ENCODE measurements around the gene SFXN4.
A peak's percentile ranks its signal among the peaks of the same experiment; 100 is the strongest.
"Not testable (repeated sequence)": the region's sequence is repeated elsewhere in the genome, so short reads cannot be mapped to it uniquely, and the experiment has no call there.

The SFXN4 gene

GRCh38 chr10:119139464-119140067, 25.9 kb downstream of the SFXN4 start:
- peak; percentile 56 for DNase-seq

DNA sequence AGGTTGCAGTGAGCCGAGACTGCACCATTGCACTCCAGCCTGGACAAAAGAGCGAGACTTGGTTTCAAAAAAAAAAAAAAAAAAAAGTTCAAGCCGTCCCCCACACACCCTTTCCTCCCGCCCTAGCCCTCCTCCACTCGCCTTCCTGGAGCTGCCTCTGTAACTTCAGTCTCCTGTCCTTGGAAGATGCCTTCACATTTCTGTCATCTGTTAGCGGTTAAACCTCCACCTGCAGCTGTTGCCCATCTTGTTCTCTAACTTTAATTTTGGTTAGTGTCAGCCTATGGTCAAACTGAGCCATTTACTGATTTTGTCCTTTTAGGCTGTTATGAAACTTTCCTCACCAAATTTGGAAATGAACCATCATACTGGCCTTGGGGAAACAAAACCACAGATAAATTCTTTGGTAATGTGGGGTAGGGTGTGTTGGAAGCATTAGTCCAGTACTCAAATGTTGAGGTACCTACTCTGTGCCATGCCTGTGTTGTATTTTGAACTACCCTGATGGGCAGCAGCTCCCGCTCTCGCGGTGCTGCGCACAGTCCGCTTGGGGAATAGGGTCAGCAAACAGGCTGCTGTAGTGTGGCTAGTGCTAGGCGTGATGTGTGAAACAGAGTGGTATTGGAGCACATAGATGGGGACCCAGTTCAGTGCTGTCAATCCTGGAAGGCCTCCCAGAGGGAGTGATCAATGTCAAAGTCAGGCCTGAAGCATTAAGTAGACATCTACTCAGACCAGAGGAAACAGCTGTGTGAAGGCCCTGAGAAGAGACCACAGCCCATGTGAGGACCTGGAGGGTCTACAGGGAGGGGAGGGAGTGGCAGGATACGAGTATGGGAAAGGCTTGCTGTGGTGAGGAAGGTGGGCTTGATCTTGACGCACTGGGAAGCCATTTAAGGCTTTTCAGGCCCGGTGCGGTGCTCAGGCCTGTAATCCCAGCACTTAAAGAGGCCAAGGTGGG, 26.9 kb downstream of the SFXN4 start:
- no peak for DNase-seq

GRCh38 chr10:119137878-119138277, 27.6 kb downstream of the SFXN4 start:
- not testable (repeated sequence) for DNase-seq

- DNase-seq, result no peak
These were observed 29.4 kb downstream of the SFXN4 start for GRCh38 chr10:119136084-119136483.

DNA sequence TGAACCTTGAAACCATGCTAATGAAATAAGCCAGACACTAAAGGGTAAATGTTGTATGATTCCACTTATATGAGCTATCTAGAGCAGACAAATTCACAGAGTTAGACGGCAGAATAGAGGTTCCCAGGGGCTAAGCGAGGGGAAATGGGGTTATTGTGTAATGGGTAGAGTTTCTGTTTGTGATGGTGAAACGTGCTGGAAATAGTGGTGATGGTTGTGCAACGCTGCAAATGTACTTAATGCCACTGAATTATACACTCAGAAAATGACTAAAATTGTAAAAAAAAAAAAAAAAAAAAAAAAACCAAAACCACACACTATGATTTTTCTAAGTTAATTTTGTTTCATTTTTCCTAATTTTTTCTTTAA, 30.0 kb downstream of the SFXN4 start:
- no peak for DNase-seq

- no peak for DNase-seq
These were observed 31.6 kb downstream of the SFXN4 start for GRCh38 chr10:119133949-119134348.

- no peak for DNase-seq
These were observed 32.8 kb downstream of the SFXN4 start for GRCh38 chr10:119132521-119133345.

GRCh38 chr10:119131512-119132240, 33.8 kb downstream of the SFXN4 start:
- DNase-seq, result peak; percentile 70

DNA sequence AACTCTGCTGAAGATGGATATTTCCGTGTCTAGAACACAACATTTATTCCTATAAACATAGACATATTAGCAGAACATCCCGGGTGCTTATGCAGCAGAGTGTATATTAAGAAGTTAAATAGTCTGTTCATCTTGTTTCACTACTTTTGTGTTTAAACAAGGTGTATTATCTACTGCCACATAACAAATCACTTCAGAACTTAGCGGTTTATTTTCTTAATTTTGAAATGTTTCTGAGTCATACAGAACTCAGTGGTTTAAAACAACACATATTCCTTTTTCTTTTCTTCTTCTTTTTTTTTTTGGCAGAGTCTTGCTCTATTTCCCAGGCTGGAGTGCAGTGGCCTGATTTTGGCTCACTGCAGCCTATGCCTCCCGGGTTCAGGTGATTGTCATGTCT, 35.8 kb downstream of the SFXN4 start:
- DNase-seq, result no peak

GRCh38 chr10:119125942-119126341, 39.6 kb downstream of the SFXN4 start:
- no peak for DNase-seq

DNA sequence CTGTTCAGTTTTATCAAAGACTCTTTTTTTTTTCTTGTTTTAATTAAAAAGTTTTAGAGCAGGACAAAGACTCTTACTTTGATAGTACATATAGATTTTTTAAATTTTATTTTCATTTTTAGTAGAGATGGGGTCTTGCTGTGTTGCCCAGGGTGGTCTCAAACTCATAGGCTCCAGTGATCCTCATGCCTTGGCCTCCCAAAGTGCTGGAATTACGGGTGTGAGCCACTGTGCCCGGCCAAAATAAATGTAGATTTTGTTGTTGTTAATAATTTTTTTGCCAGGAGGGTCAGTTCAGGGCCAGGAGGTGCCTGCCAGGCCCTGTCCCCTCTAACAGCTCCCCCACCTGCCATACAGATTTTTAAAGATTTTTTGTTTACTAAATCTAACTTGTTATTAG, 44.6 kb downstream of the SFXN4 start:
- DNase-seq, result no peak

GRCh38 chr10:119120413-119120867, 45.1 kb downstream of the SFXN4 start:
- peak; percentile 51 for DNase-seq

DNA sequence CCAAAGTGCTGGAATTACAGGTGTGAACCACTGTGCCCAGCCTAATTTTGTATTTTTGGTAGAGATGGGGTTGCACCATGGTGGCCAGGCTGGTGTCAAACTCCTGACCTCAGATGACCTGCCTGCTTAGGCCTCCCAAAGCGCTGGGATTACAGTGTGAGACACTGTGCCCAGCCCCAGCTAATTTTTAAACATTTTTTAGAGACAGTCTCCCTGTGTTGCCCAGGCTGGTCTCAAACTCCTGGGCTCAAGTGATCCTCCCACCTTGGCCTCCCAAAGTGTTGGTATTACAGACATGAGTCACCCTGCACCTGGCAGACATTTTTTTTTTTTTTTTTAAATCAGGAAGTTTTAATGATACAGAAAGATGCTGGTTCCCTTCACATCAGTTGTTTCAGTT, 46.1 kb downstream of the SFXN4 start:
- DNase-seq, result no peak

GRCh38 chr10:119118231-119118630, 47.3 kb downstream of the SFXN4 start:
- DNase-seq, result no peak

DNA sequence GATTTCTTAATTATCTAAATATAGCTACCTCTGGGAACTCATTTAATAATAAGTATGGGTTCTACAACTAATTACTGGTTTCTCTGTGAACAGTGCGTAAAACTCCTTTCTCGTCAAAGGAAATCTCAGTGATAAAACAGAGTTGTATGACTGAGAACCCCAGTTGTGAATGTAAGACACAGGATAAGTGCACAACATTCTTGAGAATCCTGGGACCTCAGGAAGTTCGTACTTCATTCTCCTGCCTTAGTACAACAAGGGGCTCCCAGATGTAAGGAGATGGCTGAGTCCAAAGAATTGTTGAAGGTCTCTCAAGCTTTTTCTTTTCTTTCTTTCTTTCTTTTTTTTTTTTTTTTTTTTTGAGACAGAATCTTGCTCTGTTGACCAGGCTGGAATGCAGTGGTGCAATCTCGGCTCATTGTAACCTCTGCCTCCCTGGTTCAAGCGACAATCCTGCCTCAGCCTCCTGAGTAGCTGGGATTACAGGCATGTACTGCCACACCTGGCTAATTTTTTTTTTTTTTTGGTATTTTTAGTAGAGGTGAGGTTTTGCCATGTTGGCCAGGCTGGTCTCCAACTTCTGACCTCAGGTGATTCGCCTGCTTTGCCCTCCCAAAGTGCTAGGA, 49.1 kb downstream of the SFXN4 start:
- DNase-seq, result no peak

DNA sequence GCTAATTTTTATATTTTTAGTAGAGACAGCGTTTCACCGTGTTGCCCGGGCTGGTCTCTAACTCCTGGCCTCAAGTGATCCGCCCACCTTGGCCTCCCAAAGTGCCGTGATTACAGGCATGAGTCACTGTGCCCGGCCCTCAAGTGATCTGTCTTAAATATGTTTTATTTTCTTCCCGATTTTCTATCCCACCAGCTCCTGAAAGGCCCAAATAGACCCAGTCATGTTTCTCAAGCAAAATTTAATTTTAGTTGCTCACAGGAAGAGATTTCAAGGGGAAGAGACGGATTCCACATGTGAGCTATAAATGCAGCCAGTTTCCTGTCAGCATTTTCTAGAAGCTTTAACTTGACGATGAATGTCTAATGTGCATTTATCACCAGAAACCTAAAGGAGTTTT, 49.6 kb downstream of the SFXN4 start:
- DNase-seq, result no peak

DNA sequence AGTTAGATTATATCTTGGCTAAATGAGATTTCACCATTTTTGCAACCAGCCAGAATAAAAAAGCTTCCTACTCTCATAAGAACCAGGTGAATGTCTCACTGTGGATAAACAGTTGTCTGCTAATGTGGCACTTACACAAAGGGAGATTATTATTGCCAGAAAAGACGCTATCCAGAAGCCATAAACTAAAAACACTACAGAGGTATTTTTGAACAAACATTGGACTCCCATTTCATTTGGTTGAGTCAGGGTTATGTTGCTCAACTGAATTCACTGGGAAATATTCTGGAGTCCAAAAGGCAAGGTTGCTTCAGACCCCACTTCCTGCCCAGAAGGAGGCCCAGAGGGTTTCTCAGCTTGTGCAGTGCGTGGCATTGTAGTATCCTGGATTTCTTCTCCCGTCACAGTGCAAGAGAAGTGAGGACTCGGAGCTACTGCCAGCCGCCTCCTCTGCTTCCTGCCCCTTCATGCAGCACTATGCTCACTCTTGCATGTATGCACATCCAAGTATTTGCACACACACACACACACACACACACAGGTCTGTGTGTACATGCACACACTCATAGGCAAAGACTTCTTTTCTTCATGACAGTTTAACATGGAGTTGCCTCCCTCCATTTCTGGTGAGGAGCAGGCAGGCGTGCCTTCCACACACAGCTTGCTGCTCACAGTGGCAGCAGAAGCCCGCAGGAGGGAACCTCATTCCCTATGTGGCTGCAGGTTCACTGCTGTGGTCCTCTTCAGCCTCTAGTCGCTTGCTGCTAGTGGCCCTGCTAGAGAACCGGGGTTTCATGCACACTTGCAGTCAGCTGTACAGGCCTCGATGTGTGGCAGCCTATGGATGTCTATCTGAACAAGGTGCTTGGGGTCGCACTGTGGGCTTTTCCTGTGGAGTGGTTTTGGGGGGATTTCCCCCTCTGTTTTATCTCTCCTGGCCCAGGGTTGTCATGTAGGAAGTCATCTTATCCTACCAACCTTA, 51.5 kb downstream of the SFXN4 start:
- no peak for DNase-seq

DNA sequence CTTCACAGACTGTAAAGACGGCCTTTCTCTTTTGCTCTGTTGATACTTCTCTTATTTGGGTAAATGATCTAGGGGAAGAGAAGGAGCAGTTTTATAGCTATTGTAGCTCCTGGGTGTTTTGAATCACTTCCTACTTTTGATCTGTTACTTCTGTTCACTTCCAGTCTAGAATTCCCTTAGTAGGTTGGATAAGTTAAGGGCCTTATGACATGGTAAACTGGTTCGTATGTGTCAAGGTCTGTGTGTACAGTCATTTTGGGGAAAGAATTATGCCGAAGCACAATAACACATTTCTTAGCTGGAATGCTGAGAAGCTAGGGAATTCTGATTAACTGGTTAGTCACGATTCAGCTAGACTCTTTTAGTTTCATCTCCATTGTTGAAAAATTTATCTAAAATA, 53.5 kb downstream of the SFXN4 start:
- no peak for DNase-seq

DNA sequence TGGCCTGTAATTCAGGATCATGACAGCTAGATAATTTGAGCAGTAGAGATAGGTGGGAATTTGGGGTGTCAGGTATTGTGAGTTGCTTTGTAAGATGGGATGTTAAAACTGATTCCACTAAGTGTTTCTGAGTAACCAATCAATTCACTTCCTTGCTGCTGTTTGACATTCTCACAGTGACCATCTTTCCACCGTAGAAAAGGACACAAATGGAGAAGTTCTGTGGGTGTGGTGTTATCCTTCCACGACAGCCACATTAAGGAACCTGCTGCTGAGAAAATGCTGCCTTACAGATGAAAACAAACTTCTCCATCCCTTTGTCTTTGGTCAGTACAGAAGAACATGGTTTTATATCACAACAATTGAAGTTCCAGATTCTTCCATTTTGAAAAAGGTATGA, 57.7 kb downstream of the SFXN4 start:
- not testable (repeated sequence) for DNase-seq

GRCh38 chr10:119107106-119107505, 58.4 kb downstream of the SFXN4 start:
- DNase-seq, result not testable (repeated sequence)

DNA sequence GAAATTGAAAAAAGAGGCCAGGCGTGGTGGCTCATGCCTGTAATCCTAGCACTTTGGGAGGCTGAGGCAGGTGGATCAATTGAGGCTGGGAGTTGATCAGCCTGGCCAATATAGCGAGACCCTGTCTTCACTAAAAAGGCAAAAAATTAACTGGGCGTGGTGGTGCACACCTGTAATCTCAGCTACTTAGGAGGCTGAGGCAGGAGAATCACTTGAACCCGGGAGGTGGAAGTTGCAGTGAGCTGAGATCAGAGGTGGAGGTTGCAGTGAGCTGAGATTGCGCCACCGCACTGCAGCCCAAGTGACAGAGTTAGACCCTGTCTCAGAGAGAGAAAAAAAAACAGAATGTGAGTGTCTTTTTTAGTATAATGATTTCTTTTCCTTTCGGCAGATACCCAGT, 59.6 kb downstream of the SFXN4 start:
- not testable (repeated sequence) for DNase-seq

All from CD4-positive, alpha-beta T cell treated with Interleukin-21 for 1 hour (primary cell).